ENCODE measurements around the gene PABPC1L. TPM values are rescaled to one million over a fixed set of nuclear protein-coding genes. Genes with fewer than 3 reads are reported as not detected.

The PABPC1L gene
- total RNA-seq, 1 donor from 2014 or later, result 211 TPM

DNA sequence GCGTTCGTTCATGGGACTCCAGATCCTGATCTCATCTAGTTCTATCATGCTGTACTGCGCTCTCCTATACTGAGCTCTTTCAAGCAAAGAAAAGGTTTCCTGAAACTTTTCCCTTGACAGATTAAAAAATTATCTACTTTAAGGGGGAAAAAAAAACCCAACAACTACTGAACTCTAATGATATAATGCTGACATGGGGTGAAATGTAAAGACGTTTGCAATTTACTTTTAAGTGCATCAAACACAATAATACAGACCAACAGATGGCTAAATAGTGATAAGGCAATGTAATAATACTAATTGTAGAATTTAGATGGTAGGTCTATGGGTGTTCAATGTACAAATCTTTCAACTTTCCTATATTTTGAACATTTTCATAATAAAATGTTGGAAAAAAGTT lies 34.0 kb downstream of the PABPC1L start:
- no peak overlapping the region for H3K27ac Mint-ChIP-seq
- H3K36me3 Mint-ChIP-seq (ENCODE audit: insufficient read depth), result peaks cover 19% of the 10 kb centered on the region
- H3K27me3 Mint-ChIP-seq, result no peaks in the 10 kb centered on the region

DNA sequence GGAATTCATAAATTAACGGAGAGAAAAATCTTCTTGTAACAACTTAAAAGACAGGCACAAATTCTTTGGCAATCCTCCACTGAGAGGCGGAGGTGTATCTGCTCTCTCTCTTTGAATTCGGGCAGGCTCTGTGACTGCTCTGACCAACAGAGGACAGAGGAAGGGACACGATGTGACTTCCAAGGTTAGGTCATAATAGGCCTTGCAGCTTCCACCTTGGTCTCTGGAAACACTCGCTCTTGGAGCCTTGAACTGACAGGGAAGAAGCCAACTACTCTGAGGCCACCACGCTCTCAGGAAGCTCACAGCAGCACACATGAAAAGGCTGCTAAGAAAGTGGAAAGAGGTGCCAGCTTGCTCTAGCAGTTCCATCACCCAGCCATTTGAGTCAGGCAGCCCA lies 35.4 kb downstream of the PABPC1L start:
- no peaks in the 10 kb centered on the region for H3K27me3 Mint-ChIP-seq
- DNase-seq (ENCODE audit: low spot score, unreplicated experiment), result no peak
- no peak overlapping the region for H3K4me3 Mint-ChIP-seq (ENCODE audit: low read depth)
- TF ChIP-seq, protein P1, sequence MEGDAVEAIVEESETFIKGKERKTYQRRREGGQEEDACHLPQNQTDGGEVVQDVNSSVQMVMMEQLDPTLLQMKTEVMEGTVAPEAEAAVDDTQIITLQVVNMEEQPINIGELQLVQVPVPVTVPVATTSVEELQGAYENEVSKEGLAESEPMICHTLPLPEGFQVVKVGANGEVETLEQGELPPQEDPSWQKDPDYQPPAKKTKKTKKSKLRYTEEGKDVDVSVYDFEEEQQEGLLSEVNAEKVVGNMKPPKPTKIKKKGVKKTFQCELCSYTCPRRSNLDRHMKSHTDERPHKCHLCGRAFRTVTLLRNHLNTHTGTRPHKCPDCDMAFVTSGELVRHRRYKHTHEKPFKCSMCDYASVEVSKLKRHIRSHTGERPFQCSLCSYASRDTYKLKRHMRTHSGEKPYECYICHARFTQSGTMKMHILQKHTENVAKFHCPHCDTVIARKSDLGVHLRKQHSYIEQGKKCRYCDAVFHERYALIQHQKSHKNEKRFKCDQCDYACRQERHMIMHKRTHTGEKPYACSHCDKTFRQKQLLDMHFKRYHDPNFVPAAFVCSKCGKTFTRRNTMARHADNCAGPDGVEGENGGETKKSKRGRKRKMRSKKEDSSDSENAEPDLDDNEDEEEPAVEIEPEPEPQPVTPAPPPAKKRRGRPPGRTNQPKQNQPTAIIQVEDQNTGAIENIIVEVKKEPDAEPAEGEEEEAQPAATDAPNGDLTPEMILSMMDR (IDR thresholded peaks at IDR 0.05; ENCODE audit: unreplicated experiment), result no peak
- peaks cover 22% of the 10 kb centered on the region for H3K36me3 Mint-ChIP-seq (ENCODE audit: insufficient read depth)
- no peaks in the 10 kb centered on the region for H3K9me3 Mint-ChIP-seq (ENCODE audit: low read depth)
- H3K4me1 Mint-ChIP-seq (ENCODE audit: low read depth), result no peaks in the 10 kb centered on the region
- H3K27ac Mint-ChIP-seq, result peak overlapping the region; percentile 81

More for the DNA sequence above, 34.0 kb downstream of the PABPC1L start:
- TF ChIP-seq, protein P1 (IDR thresholded peaks at IDR 0.05; ENCODE audit: unreplicated experiment), result no peak
- Mint-ChIP-seq H3K4me1 (ENCODE audit: low read depth) (no peaks in the 10 kb centered on the region), H3K9me3 (ENCODE audit: low read depth) (no peaks in the 10 kb centered on the region), H3K4me3 (ENCODE audit: low read depth) (no peak overlapping the region)
- no peak for DNase-seq (ENCODE audit: low spot score, unreplicated experiment)

DNA sequence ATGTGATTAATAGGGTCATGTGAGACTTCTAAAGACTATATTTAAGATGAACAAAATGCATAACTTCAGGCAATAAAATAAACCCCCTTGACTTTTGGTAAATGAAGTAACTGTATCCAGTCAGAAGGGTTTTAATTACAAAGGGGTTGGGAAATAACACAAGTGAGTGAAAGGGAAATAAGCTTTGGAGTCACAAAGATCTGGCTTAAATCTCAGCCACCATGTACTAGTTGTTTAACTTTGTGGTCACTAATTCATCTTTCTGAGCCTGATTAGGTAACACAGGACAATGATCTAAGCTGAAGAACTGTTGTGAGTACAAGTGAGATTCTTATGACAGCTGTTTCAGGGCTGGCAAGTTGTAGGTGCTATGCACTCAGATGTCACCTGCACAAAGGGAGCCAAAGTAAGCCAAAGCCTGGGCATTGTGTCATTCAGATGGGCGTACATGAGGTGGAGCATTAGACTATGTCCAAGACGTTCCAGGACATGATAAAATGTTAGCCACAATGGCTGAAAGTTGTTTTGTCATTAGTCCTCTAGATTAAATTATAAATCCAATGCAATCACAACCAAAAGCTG lies 36.5 kb downstream of the PABPC1L start:
- Mint-ChIP-seq H3K4me1 (ENCODE audit: low read depth) (no peaks in the 10 kb centered on the region), H3K27ac (no peak overlapping the region), H3K36me3 (ENCODE audit: insufficient read depth) (peaks cover 25% of the 10 kb centered on the region), H3K9me3 (ENCODE audit: low read depth) (no peaks in the 10 kb centered on the region), H3K4me3 (ENCODE audit: low read depth) (no peak overlapping the region), H3K27me3 (no peaks in the 10 kb centered on the region)
- TF ChIP-seq, protein P1 (IDR thresholded peaks at IDR 0.05; ENCODE audit: unreplicated experiment), result no peak
- DNase-seq (ENCODE audit: low spot score, unreplicated experiment), result no peak

DNA sequence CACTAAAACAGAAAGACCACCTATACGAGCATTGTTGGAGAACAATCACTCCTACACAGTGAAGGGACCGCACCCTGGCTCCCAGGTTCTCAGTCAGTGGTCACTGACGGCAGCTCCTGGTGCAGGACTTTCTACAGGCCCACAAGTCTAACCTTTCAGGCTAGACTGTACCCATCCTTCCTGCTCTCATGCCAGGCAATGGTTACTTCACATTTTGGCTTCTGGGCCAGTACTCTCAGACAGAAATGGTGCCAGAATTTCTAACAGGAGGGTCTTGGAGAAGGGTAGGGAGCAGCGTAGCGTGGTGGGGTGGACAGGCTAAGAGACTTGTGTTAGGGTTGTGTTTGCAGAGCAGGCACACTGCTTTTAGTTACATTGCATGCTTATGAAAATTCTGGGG lies 38.2 kb downstream of the PABPC1L start:
- Mint-ChIP-seq H3K4me3 (ENCODE audit: low read depth) (no peak overlapping the region), H3K4me1 (ENCODE audit: low read depth) (no peaks in the 10 kb centered on the region), H3K36me3 (ENCODE audit: insufficient read depth) (peaks cover 32% of the 10 kb centered on the region), H3K27ac (peak overlapping the region; percentile 56), H3K27me3 (no peaks in the 10 kb centered on the region), H3K9me3 (ENCODE audit: low read depth) (no peaks in the 10 kb centered on the region)
- TF ChIP-seq, protein P1 (IDR thresholded peaks at IDR 0.05; ENCODE audit: unreplicated experiment), result no peak
- no peak for DNase-seq (ENCODE audit: low spot score, unreplicated experiment)

DNA sequence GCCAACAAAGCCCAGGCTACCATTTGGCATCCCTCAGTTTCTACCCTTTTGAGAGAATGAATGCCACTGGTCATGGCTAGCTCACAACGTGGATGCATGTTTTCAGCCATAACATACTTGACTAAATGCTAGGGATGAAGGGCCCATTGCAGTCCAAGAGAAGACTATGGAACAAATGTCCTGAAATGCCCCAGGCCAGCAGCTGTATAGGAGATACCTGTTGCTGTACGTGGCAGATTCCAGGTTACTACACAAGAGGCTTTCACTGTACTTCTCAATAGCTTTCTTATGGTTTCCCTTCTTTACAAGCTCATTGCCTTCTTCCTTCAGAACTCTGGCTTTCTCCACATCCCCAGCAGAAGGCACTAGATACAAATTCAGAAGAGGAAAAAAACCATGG lies 38.7 kb downstream of the PABPC1L start:
- Mint-ChIP-seq H3K27ac (peak overlapping the region; percentile 56), H3K9me3 (ENCODE audit: low read depth) (no peaks in the 10 kb centered on the region), H3K4me3 (ENCODE audit: low read depth) (no peak overlapping the region), H3K4me1 (ENCODE audit: low read depth) (peaks cover 1% of the 10 kb centered on the region), H3K36me3 (ENCODE audit: insufficient read depth) (peaks cover 36% of the 10 kb centered on the region), H3K27me3 (no peaks in the 10 kb centered on the region)
- TF ChIP-seq, protein P1 (IDR thresholded peaks at IDR 0.05; ENCODE audit: unreplicated experiment), result no peak
- DNase-seq (ENCODE audit: low spot score, unreplicated experiment), result no peak

Data from progenitor cell of endocrine pancreas (in vitro differentiated cells).